Neural cell (in vitro differentiated cells): ENCODE results near the gene ADAMTS20. TPM values are rescaled to one million over a fixed set of nuclear protein-coding genes. Genes with fewer than 3 reads are reported as not detected.

Experiments used
- H2AFZ ChIP-seq: fragments of 200-600, 300-800 bp; sonication (generic), shearing (Covaris generic); 2 replicates; pipeline ENCODE4 v1.6.0; 2014; ENCODE audit warnings: low read depth, mild to moderate bottlenecking, antibody characterized with exemption, low read length, moderate library complexity
- H3F3A ChIP-seq: fragments of 200-600 bp; shearing (Covaris generic); 2 replicates; pipeline ENCODE4 v1.6.1; 2016; ENCODE audit warnings: mild to moderate bottlenecking, moderate library complexity, mixed read lengths, antibody characterized with exemption, low read length; ENCODE audit not compliant: insufficient read depth, poor library complexity, severe bottlenecking
- H3K27ac ChIP-seq: fragments of 200-600, 300-800 bp; sonication (generic), shearing (Covaris generic); 2 replicates; pipeline ENCODE4 v1.5.1; 2014; ENCODE audit warnings: mild to moderate bottlenecking, low read length, moderate library complexity
- H3K27me3 ChIP-seq: fragments of 300-800, 200-600 bp; sonication (generic), shearing (Covaris generic); 2 replicates; pipeline ENCODE4 v1.6.0; 2014; ENCODE audit warnings: mild to moderate bottlenecking, low read depth, low read length, moderate library complexity; ENCODE audit not compliant: insufficient read depth
- H3K36me3 ChIP-seq: fragments of 300-800, 200-600 bp; sonication (generic), shearing (Covaris generic); 2 replicates; pipeline ENCODE4 v1.5.1; 2014; ENCODE audit warnings: mild to moderate bottlenecking, antibody characterized with exemption, low read length, moderate library complexity; ENCODE audit not compliant: insufficient read depth
- H3K4me2 ChIP-seq: fragments of 300-800, 200-600 bp; sonication (generic), shearing (Covaris generic); 2 replicates; pipeline ENCODE4 v1.6.0; 2014; ENCODE audit warnings: mild to moderate bottlenecking, low read length
- H3K4me3 ChIP-seq: fragments of 300-800, 200-600 bp; sonication (generic), shearing (Covaris generic); 2 replicates; pipeline ENCODE4 v1.5.1; 2014; ENCODE audit warnings: mild to moderate bottlenecking, low read length, moderate library complexity
- H3K79me2 ChIP-seq: fragments of 200-600 bp; shearing (Covaris generic); replicated peaks from 2 replicates; pipeline ENCODE4 v1.6.0; 2014; ENCODE audit warnings: mild to moderate bottlenecking, low read length, moderate library complexity; ENCODE audit not compliant: insufficient read depth
- H3K9ac ChIP-seq: fragments of 300-800, 200-600 bp; sonication (generic), shearing (Covaris generic); 2 replicates; pipeline ENCODE4 v1.6.1; 2016; ENCODE audit warnings: mild to moderate bottlenecking, low read length, mixed read lengths
- H3K9me2 ChIP-seq: fragments of 200-600 bp; shearing (Covaris generic); 2 replicates; pipeline ENCODE4 v1.6.1; 2016; ENCODE audit warnings: mild to moderate bottlenecking, low read length, mixed read lengths; ENCODE audit not compliant: insufficient read depth
- H3K9me3 ChIP-seq: fragments of 200-600, 300-800 bp; sonication (generic), shearing (Covaris generic); 2 replicates; pipeline ENCODE4 v1.6.1; 2016; ENCODE audit warnings: mild to moderate bottlenecking, mixed run types, low read length, moderate library complexity, mixed read lengths
- H4K20me1 ChIP-seq: fragments of 200-600 bp; shearing (Covaris generic); 2 replicates; pipeline ENCODE4 v1.6.1; 2016; ENCODE audit warnings: mild to moderate bottlenecking, mixed run types; ENCODE audit not compliant: insufficient read depth
- EP300 ChIP-seq: fragments of 450-650 bp; conservative IDR thresholded peaks from 2 replicates; pipeline ENCODE4 v1.6.1; 2014; ENCODE audit warnings: antibody characterized with exemption, mild to moderate bottlenecking, moderate library complexity; ENCODE audit not compliant: poor library complexity, severe bottlenecking
- EZH2 ChIP-seq: fragments of 200-600, 300-800 bp; shearing (Covaris generic), sonication (generic); IDR thresholded peaks from 2 replicates; pipeline ENCODE4 v1.6.1; 2014; ENCODE audit warnings: antibody characterized with exemption, low read length, borderline replicate concordance, mild to moderate bottlenecking; ENCODE audit not compliant: insufficient read depth, poor library complexity, severe bottlenecking
- MXI1 ChIP-seq: fragments of 450-650 bp; conservative IDR thresholded peaks from 2 replicates; pipeline ENCODE4 v1.6.1; 2014; ENCODE audit warnings: antibody characterized with exemption, mild to moderate bottlenecking; ENCODE audit not compliant: poor library complexity, severe bottlenecking
- POLR2AphosphoS5 ChIP-seq: IDR thresholded peaks from 2 replicates; pipeline ENCODE4 v1.6.1; 2012
- RAD21 ChIP-seq: fragments of 450-650 bp; conservative IDR thresholded peaks from 2 replicates; pipeline ENCODE4 v1.6.1; 2014; ENCODE audit warnings: antibody characterized with exemption, mild to moderate bottlenecking, moderate library complexity
- SMC3 ChIP-seq: fragments of 450-650 bp; conservative IDR thresholded peaks from 2 replicates; pipeline ENCODE4 v1.6.1; 2014; ENCODE audit warnings: antibody characterized with exemption, mild to moderate bottlenecking, moderate library complexity; ENCODE audit not compliant: poor library complexity
- TAF1 ChIP-seq: IDR thresholded peaks from 2 replicates; pipeline ENCODE4 v1.6.1; 2012; ENCODE audit warnings: low read depth
- polyA plus RNA-seq: library from polyadenylated mRNA; depleted of rRNA; stranded (reverse); fragments of >200 nt; gene quantifications from 2 replicates; pipeline ENCODE4 v1.2.3, GENCODE V29; 2014
- TF ChIP-seq, protein P1 (sequence below): IDR thresholded peaks from 2 replicates; pipeline ENCODE4 v1.6.1; 2012; ENCODE audit warnings: borderline replicate concordance
- TF ChIP-seq, protein P2 (sequence below): fragments of 450-650 bp; IDR thresholded peaks from 2 replicates; pipeline ENCODE4 v1.5.1; 2014; ENCODE audit warnings: antibody characterized with exemption, mild to moderate bottlenecking, moderate library complexity; ENCODE audit not compliant: poor library complexity, severe bottlenecking

Gene ADAMTS20
- polyA plus RNA-seq, 1 donor from 2014 or later: 0.72 TPM

DNA sequence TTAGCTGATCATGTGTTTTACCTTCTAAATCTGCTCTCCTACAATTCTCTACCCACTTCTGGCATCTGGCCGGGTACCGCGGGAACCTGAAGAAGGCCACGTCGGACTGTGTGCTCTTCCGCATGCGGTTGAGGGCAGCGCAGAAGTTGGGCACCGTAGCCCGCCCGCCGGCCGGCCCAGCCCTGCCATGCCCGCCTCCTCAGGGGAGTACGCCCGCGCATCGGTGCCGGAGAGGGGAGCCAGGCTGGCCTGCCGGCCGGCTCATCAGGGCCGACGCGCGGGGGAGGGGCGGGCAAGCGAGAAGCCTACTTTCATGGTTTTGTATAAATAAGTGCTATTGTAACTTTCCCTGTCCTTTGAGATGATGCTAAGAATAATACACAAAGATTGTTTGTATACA, 19.9 kb upstream of the ADAMTS20 start:
- H3K27ac ChIP-seq: no peak overlapping the region
- no peaks in the 10 kb centered on the region for H3K79me2 ChIP-seq
- H3K9me3 ChIP-seq: no peaks in the 10 kb centered on the region
- no peak overlapping the region for H3K9ac ChIP-seq
- H3K9me2 ChIP-seq: no peaks in the 10 kb centered on the region
- no peaks in the 10 kb centered on the region for H3K36me3 ChIP-seq
- H4K20me1 ChIP-seq: no peaks in the 10 kb centered on the region
- no peak overlapping the region for H3K4me2 ChIP-seq
- no peaks in the 10 kb centered on the region for H3F3A ChIP-seq
- H3K27me3 ChIP-seq: no peaks in the 10 kb centered on the region
- no peak overlapping the region for H2AFZ ChIP-seq
- no peak overlapping the region for H3K4me3 ChIP-seq
- no peak for TF ChIP-seq MXI1
- TF ChIP-seq TAF1: no peak
- no peak for TF ChIP-seq EZH2
- TF ChIP-seq, protein P1, sequence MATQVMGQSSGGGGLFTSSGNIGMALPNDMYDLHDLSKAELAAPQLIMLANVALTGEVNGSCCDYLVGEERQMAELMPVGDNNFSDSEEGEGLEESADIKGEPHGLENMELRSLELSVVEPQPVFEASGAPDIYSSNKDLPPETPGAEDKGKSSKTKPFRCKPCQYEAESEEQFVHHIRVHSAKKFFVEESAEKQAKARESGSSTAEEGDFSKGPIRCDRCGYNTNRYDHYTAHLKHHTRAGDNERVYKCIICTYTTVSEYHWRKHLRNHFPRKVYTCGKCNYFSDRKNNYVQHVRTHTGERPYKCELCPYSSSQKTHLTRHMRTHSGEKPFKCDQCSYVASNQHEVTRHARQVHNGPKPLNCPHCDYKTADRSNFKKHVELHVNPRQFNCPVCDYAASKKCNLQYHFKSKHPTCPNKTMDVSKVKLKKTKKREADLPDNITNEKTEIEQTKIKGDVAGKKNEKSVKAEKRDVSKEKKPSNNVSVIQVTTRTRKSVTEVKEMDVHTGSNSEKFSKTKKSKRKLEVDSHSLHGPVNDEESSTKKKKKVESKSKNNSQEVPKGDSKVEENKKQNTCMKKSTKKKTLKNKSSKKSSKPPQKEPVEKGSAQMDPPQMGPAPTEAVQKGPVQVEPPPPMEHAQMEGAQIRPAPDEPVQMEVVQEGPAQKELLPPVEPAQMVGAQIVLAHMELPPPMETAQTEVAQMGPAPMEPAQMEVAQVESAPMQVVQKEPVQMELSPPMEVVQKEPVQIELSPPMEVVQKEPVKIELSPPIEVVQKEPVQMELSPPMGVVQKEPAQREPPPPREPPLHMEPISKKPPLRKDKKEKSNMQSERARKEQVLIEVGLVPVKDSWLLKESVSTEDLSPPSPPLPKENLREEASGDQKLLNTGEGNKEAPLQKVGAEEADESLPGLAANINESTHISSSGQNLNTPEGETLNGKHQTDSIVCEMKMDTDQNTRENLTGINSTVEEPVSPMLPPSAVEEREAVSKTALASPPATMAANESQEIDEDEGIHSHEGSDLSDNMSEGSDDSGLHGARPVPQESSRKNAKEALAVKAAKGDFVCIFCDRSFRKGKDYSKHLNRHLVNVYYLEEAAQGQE: no peak
- no peak for TF ChIP-seq SMC3
- no peak for TF ChIP-seq EP300
- TF ChIP-seq, protein P2, sequence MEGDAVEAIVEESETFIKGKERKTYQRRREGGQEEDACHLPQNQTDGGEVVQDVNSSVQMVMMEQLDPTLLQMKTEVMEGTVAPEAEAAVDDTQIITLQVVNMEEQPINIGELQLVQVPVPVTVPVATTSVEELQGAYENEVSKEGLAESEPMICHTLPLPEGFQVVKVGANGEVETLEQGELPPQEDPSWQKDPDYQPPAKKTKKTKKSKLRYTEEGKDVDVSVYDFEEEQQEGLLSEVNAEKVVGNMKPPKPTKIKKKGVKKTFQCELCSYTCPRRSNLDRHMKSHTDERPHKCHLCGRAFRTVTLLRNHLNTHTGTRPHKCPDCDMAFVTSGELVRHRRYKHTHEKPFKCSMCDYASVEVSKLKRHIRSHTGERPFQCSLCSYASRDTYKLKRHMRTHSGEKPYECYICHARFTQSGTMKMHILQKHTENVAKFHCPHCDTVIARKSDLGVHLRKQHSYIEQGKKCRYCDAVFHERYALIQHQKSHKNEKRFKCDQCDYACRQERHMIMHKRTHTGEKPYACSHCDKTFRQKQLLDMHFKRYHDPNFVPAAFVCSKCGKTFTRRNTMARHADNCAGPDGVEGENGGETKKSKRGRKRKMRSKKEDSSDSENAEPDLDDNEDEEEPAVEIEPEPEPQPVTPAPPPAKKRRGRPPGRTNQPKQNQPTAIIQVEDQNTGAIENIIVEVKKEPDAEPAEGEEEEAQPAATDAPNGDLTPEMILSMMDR: no peak
- TF ChIP-seq POLR2AphosphoS5: no peak
- no peak for TF ChIP-seq RAD21

DNA sequence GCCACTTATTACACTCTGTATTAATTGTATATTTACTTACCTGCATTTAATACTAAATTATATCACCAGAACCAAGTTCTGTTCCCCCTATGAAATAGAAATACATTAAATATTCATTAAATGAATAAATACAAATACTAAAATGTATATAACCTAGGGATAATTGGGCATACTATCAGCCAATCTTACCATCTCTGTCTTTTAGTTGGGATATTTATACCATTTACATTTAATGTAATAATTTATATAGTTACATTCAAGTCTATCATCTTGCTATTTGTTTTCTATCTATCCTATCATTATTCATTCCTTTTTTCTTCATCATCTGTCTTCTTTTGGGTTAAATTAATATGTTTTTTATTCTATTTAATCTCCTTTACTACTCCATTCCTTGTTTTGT, 4.1 kb upstream of the ADAMTS20 start:
- Histone ChIP-seq H2AFZ (no peak overlapping the region), H3K79me2 (no peaks in the 10 kb centered on the region), H3K27ac (no peak overlapping the region), H3K9me2 (no peaks in the 10 kb centered on the region), H3K4me2 (no peak overlapping the region), H4K20me1 (no peaks in the 10 kb centered on the region), H3K36me3 (no peaks in the 10 kb centered on the region), H3K27me3 (peaks cover 3% of the 10 kb centered on the region), H3K9me3 (no peaks in the 10 kb centered on the region), H3K9ac (no peak overlapping the region), H3F3A (no peaks in the 10 kb centered on the region), H3K4me3 (no peak overlapping the region)
- TF ChIP-seq POLR2AphosphoS5 (no peak), SMC3 (no peak), TAF1 (no peak), RAD21 (no peak), MXI1 (no peak)
- TF ChIP-seq, protein P1: no peak
